IPS-NIHi7 (cell line): Measurements from ENCODE around the gene ACTR8.
A peak's percentile ranks its signal among the peaks of the same experiment; 100 is the strongest.
"Not testable (repeated sequence)": the region's sequence is repeated elsewhere in the genome, so short reads cannot be mapped to it uniquely, and the experiment has no call there.

Experiments used
- DNase-seq: peaks from one replicate; pipeline ENCODE4 v3.0.0; 2012; ENCODE audit warnings: mixed read lengths; ENCODE audit errors: extremely low spot score

Gene ACTR8

DNA sequence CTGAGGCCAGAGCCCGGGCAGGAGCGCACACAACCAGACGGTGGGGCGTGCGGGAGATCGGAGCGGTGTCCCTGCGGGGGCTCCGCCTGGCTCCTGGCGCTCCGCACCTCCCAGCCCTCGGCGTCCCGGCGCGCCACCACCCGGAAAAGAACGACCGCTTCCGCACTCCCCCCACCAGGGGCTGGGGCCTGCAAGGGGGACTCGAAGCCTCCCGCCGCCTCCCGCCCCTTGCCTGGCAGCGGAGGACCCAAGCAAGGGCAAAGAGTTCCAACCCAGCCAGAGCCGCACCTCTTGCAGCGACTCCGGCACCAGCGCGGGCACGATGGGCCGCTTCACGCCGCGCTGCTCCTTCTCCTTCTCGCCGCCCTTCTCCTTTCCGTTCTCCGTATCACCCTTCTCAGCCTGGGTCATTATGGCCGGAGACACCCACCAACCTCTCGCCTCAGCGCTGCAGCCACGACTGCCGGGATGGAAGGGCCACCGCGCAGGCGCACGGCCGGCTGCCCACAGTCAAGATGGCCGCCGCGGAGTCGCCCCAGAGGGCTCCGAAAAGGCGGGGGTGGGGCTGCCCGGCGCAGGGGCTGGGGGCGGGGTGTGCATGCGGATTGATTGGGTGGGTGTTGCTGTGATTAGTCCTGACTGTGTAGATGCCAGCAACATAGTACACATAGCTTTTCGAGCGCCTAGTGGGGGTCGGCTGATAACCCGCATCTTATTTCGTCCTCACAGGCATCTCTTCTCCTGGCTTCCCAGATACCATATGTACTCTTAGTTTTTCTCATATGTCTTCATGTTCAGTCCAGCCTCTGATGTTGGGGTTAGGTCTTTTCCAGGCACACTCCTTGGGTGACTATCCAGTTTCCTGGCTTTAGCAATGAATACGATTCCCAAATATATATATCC, at the start of gene ACTR8:
Gene ACTR8 (minus strand): TSS at position 462 of the 903 bp plus-strand sequence. CDS start 51 bp downstream, at position 411.
- DNase-seq = peak; percentile 94

- DNase-seq = not testable (repeated sequence)
Measured at GRCh38 chr3:53927208-53927872, 45.4 kb upstream of the ACTR8 start.

- no peak for DNase-seq
Measured at GRCh38 chr3:53921296-53921695, 39.3 kb upstream of the ACTR8 start.

- DNase-seq = no peak
Measured at GRCh38 chr3:53919741-53920140, 37.8 kb upstream of the ACTR8 start.

- DNase-seq = no peak
Measured at GRCh38 chr3:53913401-53913800, 31.4 kb upstream of the ACTR8 start.

DNA sequence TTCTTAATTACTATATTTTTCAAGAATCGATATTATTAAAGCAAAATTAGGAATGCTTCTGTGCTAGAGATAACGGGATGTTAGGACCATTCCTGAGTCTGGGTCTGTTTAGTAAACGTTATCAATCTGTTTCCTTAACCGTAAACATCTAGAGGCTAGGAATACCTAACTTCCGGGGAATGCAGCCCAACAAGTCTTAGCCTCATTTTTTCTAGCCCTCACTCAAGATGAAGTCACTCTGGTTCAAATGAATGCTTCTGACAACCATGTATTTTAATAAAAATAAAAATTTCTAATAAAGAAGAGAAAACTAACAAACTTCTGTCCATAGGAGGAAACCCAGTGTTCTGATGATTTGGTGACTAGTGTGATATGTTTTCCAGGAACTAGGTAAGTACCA, 20.8 kb upstream of the ACTR8 start:
- DNase-seq = no peak

- no peak for DNase-seq
Measured at GRCh38 chr3:53902067-53902466, 20.1 kb upstream of the ACTR8 start.

GRCh38 chr3:53900666-53901331, 18.8 kb upstream of the ACTR8 start:
- no peak for DNase-seq

- DNase-seq = no peak
Measured at GRCh38 chr3:53899750-53900149, 17.8 kb upstream of the ACTR8 start.

DNA sequence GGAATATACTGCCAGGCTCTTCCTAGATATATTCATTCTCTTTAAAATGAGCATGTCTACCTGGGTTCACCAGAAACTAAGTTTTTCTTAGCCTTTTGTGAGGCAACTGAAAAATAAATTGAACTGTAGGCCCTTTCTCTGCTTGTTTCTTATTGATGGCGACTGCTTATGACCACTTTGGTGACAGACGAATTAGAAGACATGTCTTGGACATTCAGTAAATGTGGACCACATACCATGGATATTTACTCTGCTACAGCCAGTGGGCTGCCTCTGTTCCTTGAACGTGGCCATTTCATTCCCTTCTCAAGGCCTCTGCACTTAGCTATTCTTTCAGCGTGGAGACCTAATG, 10.3 kb upstream of the ACTR8 start:
- no peak for DNase-seq

DNA sequence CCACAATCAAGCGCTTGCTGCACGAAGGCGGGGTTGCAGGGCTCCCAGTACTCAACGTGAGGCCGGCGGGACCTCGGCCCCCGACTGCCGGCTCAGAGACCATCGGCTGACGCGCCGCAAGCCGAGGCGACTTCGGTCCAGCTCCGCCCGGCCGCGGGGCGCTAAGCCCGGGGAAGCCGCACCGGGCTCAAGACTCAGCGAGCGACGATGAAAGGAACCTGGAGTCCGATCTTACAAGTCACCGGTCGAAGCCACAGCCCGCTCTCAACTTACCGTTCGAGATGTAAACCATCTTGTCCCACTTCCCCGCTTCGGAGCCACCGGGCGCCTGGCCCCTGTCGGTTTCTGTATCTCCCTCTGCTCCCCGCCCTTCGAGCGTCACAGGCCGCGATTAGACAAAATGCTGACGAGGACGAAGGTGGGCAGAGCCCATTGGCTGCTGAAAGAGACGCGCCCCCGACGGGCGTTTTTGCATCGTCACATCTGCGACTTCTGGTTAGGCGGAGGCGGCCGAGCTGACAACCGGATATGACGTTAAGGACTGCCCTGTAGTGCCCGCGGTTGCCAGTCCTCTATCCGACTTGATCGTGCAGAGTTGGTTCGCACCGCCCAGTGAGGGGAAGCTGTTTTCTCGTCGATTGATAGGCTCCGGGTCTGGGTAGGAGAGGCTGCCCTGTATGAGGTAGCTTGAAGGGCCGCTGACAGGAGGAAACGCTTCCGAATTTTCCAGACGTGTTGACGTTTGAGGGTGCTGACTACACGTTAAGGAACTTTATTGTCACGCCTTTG, 9.7 kb upstream of the ACTR8 start, which contains the start of gene SELENOK:
Gene SELENOK (minus strand): TSS at position 363 of the 789 bp plus-strand sequence.
- DNase-seq = peak; percentile 95

DNA sequence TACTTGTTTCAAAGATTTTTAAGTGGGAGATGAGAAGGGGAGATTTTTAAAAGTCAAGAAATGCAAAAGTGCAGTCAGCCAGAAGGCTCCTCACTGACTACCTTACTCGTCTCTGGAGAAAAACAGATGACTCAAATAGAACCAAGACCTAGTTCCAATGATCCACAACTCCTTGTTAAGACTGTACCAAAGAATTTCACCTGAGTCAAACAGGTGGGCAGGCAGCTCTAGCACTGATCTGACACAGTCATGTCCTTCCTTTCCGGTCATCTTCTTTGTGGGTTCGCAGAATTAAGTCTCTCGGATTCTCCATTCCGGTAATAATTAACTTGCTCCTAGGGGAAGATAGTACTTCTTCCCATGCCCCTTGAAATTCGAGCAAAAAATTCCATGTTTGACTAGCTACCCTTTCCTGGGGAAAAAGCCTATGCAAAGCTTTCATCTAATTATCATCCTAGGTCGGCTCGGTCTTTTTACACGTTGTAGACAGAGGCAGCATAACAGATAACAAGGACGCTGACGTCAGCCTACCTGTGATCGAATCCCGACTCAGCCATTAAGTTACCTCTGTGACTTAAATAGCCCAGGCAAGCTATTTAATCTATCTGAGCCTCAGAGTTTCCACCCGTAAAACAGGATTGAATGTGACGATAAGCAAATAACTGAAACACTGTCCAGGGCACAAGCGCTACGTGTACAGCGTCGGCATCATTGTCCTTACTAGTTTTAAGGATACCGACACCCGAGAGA, 8.9 kb upstream of the ACTR8 start:
- DNase-seq = peak; percentile 16

GRCh38 chr3:53888232-53888631, 6.3 kb upstream of the ACTR8 start:
- DNase-seq = no peak

GRCh38 chr3:53887446-53887845, 5.5 kb upstream of the ACTR8 start:
- no peak for DNase-seq

GRCh38 chr3:53885239-53885638, 3.3 kb upstream of the ACTR8 start:
- no peak for DNase-seq

- DNase-seq = no peak
Measured at GRCh38 chr3:53884623-53885022, 2.7 kb upstream of the ACTR8 start.

DNA sequence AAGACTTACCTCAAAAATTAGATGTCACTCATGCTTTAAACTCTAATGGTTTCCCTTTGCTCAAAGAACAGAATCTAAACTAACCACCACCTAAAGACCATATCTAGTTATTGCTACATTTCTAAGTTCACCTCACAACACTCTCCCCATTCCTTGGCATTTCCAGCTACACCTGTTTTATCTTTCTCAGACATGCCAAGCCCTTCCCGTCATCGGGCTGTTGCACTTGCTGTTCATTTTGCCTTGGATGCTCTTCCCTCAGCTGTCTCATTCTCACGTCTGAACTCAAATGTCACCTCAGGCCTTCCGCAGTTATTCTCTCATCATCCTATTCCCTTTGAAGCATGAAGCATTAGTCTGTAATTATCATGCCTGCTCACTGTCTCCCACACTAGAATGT, 1.1 kb upstream of the ACTR8 start:
- no peak for DNase-seq

DNA sequence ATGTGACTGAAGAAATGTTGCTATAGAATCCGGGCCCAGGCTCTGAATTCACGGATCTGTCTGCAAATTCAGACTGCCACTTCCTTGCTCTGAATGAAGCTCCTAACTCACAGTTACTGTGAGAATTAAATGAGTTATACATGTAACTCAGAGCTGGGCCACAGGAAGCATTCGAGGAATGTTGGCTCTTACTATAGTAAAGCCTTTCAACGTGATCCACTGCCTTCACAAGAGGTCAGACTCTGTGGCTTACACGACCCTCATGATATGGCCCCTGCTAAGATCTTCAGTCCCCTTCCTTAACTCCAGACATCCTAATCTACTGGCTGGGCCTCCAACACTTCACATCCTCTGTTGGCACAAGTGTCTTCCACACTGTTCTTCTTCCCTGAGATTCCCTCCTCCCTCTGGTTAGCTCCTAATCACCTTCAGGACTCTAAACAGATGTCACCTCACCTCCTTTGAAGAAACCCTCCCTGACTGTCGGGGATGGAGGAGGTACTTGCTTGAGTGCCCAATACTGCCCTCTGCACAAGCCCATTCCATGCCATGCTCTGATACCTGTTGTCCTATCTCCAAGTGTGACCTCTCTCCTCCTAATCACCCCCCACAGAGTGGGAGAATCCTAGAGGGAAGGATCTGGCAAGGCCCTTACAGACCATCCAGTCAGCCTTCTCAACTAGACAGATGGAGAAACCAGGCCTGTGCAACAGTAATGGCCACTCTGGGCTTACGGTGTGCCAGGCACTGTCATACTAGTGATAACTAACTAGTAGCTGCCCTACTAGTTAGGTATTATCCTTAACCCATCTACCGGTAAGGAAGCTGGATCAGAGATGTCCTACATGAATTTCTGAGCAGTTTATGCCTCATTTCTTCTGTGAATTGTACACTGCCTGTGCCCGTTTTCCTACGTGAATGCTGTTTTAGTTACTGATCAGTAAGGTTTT, 1.3 kb downstream of the ACTR8 start:
- no peak for DNase-seq

DNA sequence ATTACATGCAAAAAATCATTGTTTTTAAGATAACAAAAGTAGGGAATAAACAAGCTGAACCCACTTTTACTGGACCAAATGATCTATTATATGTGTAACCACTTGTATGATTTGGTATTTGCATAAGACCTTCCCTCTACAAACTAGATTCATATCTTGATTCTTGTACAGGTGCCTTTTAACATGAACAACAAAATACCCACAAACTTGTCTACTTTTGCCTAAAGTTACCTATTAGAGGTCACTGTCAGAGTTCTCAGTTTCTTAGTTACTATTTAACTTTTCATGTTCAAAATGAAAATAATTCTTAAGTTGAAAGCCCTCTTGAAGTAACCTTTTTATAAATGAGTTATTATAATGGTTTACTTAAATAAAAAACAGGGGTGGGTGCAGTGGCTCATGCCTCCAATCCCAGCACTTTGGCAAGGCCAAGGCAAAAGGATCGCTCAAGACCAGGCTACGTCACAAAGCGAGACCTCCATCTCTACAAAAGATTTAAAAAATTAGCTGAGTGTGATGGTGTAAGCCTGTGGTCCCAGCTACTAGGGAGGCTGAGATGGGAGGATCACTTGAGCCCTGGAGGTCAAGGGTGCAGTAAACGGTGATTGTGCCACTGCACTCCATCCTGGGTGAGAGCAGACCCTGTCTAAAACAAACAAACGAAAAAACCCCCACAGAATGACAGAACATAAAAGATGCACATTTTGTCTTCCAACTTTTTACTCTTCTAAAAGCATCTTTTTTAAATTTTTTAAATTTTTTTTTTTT, 16.0 kb downstream of the ACTR8 start:
- no peak for DNase-seq
